Measurements from ENCODE around the gene EPN2. TPM values are rescaled to one million over a fixed set of nuclear protein-coding genes. Genes with fewer than 3 reads are reported as not detected.

EPN2 gene
- total and polyA plus RNA-seq, 2 experiments from 2014 or later: 34.0 to 149 TPM

- TF ChIP-seq, protein P1, sequence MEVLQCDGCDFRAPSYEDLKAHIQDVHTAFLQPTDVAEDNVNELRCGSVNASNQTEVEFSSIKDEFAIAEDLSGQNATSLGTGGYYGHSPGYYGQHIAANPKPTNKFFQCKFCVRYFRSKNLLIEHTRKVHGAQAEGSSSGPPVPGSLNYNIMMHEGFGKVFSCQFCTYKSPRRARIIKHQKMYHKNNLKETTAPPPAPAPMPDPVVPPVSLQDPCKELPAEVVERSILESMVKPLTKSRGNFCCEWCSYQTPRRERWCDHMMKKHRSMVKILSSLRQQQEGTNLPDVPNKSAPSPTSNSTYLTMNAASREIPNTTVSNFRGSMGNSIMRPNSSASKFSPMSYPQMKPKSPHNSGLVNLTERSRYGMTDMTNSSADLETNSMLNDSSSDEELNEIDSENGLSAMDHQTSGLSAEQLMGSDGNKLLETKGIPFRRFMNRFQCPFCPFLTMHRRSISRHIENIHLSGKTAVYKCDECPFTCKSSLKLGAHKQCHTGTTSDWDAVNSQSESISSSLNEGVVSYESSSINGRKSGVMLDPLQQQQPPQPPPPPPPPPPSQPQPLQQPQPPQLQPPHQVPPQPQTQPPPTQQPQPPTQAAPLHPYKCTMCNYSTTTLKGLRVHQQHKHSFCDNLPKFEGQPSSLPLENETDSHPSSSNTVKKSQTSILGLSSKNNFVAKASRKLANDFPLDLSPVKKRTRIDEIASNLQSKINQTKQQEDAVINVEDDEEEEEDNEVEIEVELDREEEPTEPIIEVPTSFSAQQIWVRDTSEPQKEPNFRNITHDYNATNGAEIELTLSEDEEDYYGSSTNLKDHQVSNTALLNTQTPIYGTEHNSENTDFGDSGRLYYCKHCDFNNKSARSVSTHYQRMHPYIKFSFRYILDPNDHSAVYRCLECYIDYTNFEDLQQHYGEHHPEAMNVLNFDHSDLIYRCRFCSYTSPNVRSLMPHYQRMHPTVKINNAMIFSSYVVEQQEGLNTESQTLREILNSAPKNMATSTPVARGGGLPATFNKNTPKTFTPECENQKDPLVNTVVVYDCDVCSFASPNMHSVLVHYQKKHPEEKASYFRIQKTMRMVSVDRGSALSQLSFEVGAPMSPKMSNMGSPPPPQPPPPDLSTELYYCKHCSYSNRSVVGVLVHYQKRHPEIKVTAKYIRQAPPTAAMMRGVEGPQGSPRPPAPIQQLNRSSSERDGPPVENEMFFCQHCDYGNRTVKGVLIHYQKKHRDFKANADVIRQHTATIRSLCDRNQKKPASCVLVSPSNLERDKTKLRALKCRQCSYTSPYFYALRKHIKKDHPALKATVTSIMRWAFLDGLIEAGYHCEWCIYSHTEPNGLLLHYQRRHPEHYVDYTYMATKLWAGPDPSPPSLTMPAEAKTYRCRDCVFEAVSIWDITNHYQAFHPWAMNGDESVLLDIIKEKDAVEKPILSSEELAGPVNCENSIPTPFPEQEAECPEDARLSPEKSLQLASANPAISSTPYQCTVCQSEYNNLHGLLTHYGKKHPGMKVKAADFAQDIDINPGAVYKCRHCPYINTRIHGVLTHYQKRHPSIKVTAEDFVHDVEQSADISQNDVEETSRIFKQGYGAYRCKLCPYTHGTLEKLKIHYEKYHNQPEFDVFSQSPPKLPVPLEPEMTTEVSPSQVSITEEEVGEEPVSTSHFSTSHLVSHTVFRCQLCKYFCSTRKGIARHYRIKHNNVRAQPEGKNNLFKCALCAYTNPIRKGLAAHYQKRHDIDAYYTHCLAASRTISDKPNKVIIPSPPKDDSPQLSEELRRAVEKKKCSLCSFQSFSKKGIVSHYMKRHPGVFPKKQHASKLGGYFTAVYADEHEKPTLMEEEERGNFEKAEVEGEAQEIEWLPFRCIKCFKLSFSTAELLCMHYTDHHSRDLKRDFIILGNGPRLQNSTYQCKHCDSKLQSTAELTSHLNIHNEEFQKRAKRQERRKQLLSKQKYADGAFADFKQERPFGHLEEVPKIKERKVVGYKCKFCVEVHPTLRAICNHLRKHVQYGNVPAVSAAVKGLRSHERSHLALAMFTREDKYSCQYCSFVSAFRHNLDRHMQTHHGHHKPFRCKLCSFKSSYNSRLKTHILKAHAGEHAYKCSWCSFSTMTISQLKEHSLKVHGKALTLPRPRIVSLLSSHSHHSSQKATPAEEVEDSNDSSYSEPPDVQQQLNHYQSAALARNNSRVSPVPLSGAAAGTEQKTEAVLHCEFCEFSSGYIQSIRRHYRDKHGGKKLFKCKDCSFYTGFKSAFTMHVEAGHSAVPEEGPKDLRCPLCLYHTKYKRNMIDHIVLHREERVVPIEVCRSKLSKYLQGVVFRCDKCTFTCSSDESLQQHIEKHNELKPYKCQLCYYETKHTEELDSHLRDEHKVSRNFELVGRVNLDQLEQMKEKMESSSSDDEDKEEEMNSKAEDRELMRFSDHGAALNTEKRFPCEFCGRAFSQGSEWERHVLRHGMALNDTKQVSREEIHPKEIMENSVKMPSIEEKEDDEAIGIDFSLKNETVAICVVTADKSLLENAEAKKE (CRISPR knock-in tag; IDR thresholded peaks at IDR 0.05): no peak
- TF ChIP-seq ETS1 (IDR thresholded peaks at IDR 0.05) (no peak), EZH2phosphoT487 (IDR thresholded peaks at IDR 0.05; ENCODE audit: unreplicated experiment) (no peak)
These were observed 18.1 kb downstream of the EPN2 start (continued) for GRCh38 chr17:19255279-19255678.

- peaks cover 12% of the 10 kb centered on the region for H3K4me1 ChIP-seq (ENCODE audit: insufficient read depth)
- ATAC-seq: no peak
- DNase-seq (ENCODE audit: low spot score): no peak
- Mint-ChIP-seq H3K4me1 (peaks cover 24% of the 10 kb centered on the region), H3K9me3 (no peaks in the 10 kb centered on the region; the same call in 2 of the 3 replicates), H3K4me3 (no peak overlapping the region), H3K27ac (no peak overlapping the region), H3K36me3 (ENCODE audit: low read depth) (peaks cover 4% of the 10 kb centered on the region; the same call in 2 of the 3 replicates), H3K27me3 (ENCODE audit: insufficient read depth, low read depth, poor library complexity) (peaks cover 4% of the 10 kb centered on the region)
- H3K27me3 ChIP-seq (ENCODE audit: insufficient read depth): no peaks in the 10 kb centered on the region
- H3K79me2 ChIP-seq (replicated peaks; ENCODE audit: insufficient read depth): peaks cover 95% of the 10 kb centered on the region
- no peak overlapping the region for H3K4me2 ChIP-seq
- TF ChIP-seq STAT1 (IDR thresholded peaks at IDR 0.05; ENCODE audit: unreplicated experiment) (no peak), EZH2 (IDR thresholded peaks at IDR 0.05; ENCODE audit: low read depth, unreplicated experiment) (no peak), ZNF331 (CRISPR knock-in tag; IDR thresholded peaks at IDR 0.05; ENCODE audit: low read depth) (no peak), CREB1 (CRISPR knock-in tag; IDR thresholded peaks at IDR 0.05; ENCODE audit: low read depth) (no peak), EZH2phosphoT487 (IDR thresholded peaks at IDR 0.05; ENCODE audit: unreplicated experiment) (no peak)
- TF ChIP-seq, protein P2, sequence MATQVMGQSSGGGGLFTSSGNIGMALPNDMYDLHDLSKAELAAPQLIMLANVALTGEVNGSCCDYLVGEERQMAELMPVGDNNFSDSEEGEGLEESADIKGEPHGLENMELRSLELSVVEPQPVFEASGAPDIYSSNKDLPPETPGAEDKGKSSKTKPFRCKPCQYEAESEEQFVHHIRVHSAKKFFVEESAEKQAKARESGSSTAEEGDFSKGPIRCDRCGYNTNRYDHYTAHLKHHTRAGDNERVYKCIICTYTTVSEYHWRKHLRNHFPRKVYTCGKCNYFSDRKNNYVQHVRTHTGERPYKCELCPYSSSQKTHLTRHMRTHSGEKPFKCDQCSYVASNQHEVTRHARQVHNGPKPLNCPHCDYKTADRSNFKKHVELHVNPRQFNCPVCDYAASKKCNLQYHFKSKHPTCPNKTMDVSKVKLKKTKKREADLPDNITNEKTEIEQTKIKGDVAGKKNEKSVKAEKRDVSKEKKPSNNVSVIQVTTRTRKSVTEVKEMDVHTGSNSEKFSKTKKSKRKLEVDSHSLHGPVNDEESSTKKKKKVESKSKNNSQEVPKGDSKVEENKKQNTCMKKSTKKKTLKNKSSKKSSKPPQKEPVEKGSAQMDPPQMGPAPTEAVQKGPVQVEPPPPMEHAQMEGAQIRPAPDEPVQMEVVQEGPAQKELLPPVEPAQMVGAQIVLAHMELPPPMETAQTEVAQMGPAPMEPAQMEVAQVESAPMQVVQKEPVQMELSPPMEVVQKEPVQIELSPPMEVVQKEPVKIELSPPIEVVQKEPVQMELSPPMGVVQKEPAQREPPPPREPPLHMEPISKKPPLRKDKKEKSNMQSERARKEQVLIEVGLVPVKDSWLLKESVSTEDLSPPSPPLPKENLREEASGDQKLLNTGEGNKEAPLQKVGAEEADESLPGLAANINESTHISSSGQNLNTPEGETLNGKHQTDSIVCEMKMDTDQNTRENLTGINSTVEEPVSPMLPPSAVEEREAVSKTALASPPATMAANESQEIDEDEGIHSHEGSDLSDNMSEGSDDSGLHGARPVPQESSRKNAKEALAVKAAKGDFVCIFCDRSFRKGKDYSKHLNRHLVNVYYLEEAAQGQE (IDR thresholded peaks at IDR 0.05; ENCODE audit: unreplicated experiment): no peak
- H4K20me1 ChIP-seq (replicated peaks; ENCODE audit: insufficient read depth): peaks cover 49% of the 10 kb centered on the region
- H3K27ac ChIP-seq (ENCODE audit: low read depth): no peak overlapping the region
- no peaks in the 10 kb centered on the region for H3F3A ChIP-seq (replicated peaks; ENCODE audit: low read depth)
- no peaks in the 10 kb centered on the region; the same call in 1 of the 2 replicates for H3K36me3 ChIP-seq (ENCODE audit: insufficient read depth)
- no peak overlapping the region for H2AFZ ChIP-seq
- H3K4me3 ChIP-seq: no peak overlapping the region
- H3K9me2 ChIP-seq (ENCODE audit: insufficient read depth): no peaks in the 10 kb centered on the region
These were observed 21.2 kb downstream of the EPN2 start for GRCh38 chr17:19258371-19258770.
